Loucy (cell line): ENCODE measurements around the gene DIP2A.

Experiments
- H2AFZ ChIP-seq: fragments of 200-600 bp; sonication (generic); 2 replicates; pipeline ENCODE4 v1.6.0; 2016; ENCODE audit warnings: antibody characterized with exemption, mild to moderate bottlenecking, low read length, moderate library complexity
- H3F3A ChIP-seq: fragments of 200-600 bp; 2 replicates; pipeline ENCODE4 v1.6.0; 2016; ENCODE audit warnings: antibody characterized with exemption, low read depth, mild to moderate bottlenecking
- H3K27me3 ChIP-seq: fragments of 200-600 bp; sonication (generic); 2 replicates; pipeline ENCODE4 v1.6.1; 2014; ENCODE audit warnings: low read length, mild to moderate bottlenecking; ENCODE audit not compliant: insufficient read depth, poor library complexity, severe bottlenecking
- H3K36me3 ChIP-seq: fragments of 200-600 bp; sonication (generic); 2 replicates; pipeline ENCODE4 v1.6.1; 2016; ENCODE audit warnings: low read length; ENCODE audit not compliant: insufficient read depth
- H3K4me1 ChIP-seq: fragments of 200-600 bp; sonication (generic); 2 replicates; pipeline ENCODE4 v1.5.1; 2014; ENCODE audit warnings: low read length, mild to moderate bottlenecking; ENCODE audit not compliant: insufficient read depth, poor library complexity, severe bottlenecking
- H3K4me2 ChIP-seq: fragments of 200-600 bp; sonication (generic); 2 replicates; pipeline ENCODE4 v1.6.0; 2014; ENCODE audit warnings: antibody characterized with exemption, low read length, low read depth, mild to moderate bottlenecking; ENCODE audit not compliant: poor library complexity, severe bottlenecking
- H3K4me3 ChIP-seq: fragments of 200-600 bp; sonication (generic); 2 replicates; pipeline ENCODE4 v1.5.1; 2014; ENCODE audit warnings: low read length, mild to moderate bottlenecking, mixed read lengths; ENCODE audit not compliant: poor library complexity, severe bottlenecking
- H3K79me2 ChIP-seq: fragments of 200-600 bp; sonication (generic); 2 replicates; pipeline ENCODE4 v1.6.1; 2014; ENCODE audit warnings: low read length; ENCODE audit not compliant: insufficient read depth
- H3K9ac ChIP-seq: fragments of 200-600 bp; sonication (generic); 2 replicates; pipeline ENCODE4 v1.6.0; 2014; ENCODE audit warnings: mild to moderate bottlenecking, low read depth, low read length, moderate library complexity; ENCODE audit not compliant: poor library complexity, severe bottlenecking
- H3K9me2 ChIP-seq: fragments of 200-600 bp; sonication (generic); replicated peaks from 2 replicates; pipeline ENCODE4 v1.6.1; 2016; ENCODE audit warnings: low read depth, low read length, mixed read lengths
- H3K9me3 ChIP-seq: fragments of 200-600 bp; sonication (generic); 2 replicates; pipeline ENCODE4 v1.6.1; 2014; ENCODE audit warnings: mild to moderate bottlenecking, antibody characterized with exemption, low read length, low read depth; ENCODE audit not compliant: insufficient read depth
- H4K20me1 ChIP-seq: fragments of 200-600 bp; sonication (generic); 2 replicates; pipeline ENCODE4 v1.6.0; 2014; ENCODE audit warnings: antibody characterized with exemption, low read length, mild to moderate bottlenecking; ENCODE audit not compliant: insufficient read depth, poor library complexity, severe bottlenecking
- CTCF ChIP-seq: fragments of 200-600 bp; sonication (generic); conservative IDR thresholded peaks from 2 replicates; pipeline ENCODE4 v1.5.1; 2014; ENCODE audit warnings: mild to moderate bottlenecking, antibody characterized with exemption, low read length
- EZH2phosphoT487 ChIP-seq: fragments of 200-600 bp; IDR thresholded peaks from 2 replicates; pipeline ENCODE4 v1.6.1; 2018; ENCODE audit warnings: antibody characterized with exemption, mild to moderate bottlenecking, moderate library complexity, borderline replicate concordance

The DIP2A gene

DNA sequence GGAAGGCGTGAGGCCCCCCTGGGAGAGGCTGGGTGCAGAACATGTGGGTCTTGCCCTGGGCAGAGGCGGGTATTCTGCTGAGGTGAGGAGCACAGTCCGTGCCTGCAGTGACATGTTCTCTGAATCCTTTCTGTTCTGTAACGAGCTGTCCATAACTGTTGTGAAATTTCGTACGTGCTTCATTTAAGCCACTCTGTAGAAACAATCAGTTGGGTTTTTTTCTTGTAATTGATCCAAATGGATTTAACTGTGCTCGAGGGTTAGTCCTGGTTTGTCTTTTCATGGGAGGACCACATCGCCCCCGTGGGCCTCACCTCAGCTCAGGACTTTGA is 45.4 kb upstream of the DIP2A start:
- H3K4me3 ChIP-seq, result no peak overlapping the region
- no peaks in the 10 kb centered on the region for H3K79me2 ChIP-seq
- H4K20me1 ChIP-seq, result no peaks in the 10 kb centered on the region
- no peak overlapping the region for H3K4me2 ChIP-seq
- no peaks in the 10 kb centered on the region for H3K27me3 ChIP-seq
- H3K9ac ChIP-seq, result no peak overlapping the region
- no peaks in the 10 kb centered on the region for H3K4me1 ChIP-seq
- H3K36me3 ChIP-seq, result peaks cover 58% of the 10 kb centered on the region; the same call in 1 of the 2 replicates
- no peaks in the 10 kb centered on the region for H3K9me2 ChIP-seq
- H2AFZ ChIP-seq, result no peak overlapping the region
- no peaks in the 10 kb centered on the region for H3K9me3 ChIP-seq
- no peak for TF ChIP-seq CTCF
- no peak for TF ChIP-seq EZH2phosphoT487
- no peaks in the 10 kb centered on the region for H3F3A ChIP-seq

- TF ChIP-seq EZH2phosphoT487 (no peak), CTCF (no peak)
These were observed 43.8 kb upstream of the DIP2A start for GRCh38 chr21:46414965-46415275.

GRCh38 chr21:46416551-46416950 is 42.1 kb upstream of the DIP2A start:
- no peak overlapping the region for H3K4me2 ChIP-seq
- TF ChIP-seq EZH2phosphoT487 (no peak), CTCF (no peak)
- no peaks in the 10 kb centered on the region for H3K27me3 ChIP-seq
- H3K9me2 ChIP-seq, result no peaks in the 10 kb centered on the region
- no peak overlapping the region for H2AFZ ChIP-seq
- H3K9ac ChIP-seq, result no peak overlapping the region
- H3K9me3 ChIP-seq, result no peaks in the 10 kb centered on the region
- H4K20me1 ChIP-seq, result no peaks in the 10 kb centered on the region
- no peaks in the 10 kb centered on the region for H3K79me2 ChIP-seq
- peaks cover 59% of the 10 kb centered on the region; the same call in 1 of the 2 replicates for H3K36me3 ChIP-seq
- H3F3A ChIP-seq, result no peaks in the 10 kb centered on the region
- H3K4me1 ChIP-seq, result no peaks in the 10 kb centered on the region
- no peak overlapping the region for H3K4me3 ChIP-seq

More at GRCh38 chr21:46414965-46415275, 43.8 kb upstream of the DIP2A start:
- no peaks in the 10 kb centered on the region for H3K27me3 ChIP-seq
- no peaks in the 10 kb centered on the region for H3K4me1 ChIP-seq
- H3F3A ChIP-seq, result no peaks in the 10 kb centered on the region
- H3K9ac ChIP-seq, result no peak overlapping the region
- H4K20me1 ChIP-seq, result no peaks in the 10 kb centered on the region
- no peak overlapping the region for H3K4me3 ChIP-seq
- no peak overlapping the region for H3K4me2 ChIP-seq
- H2AFZ ChIP-seq, result no peak overlapping the region
- H3K79me2 ChIP-seq, result no peaks in the 10 kb centered on the region
- H3K36me3 ChIP-seq, result peaks cover 63% of the 10 kb centered on the region; the same call in 1 of the 2 replicates
- H3K9me3 ChIP-seq, result no peaks in the 10 kb centered on the region
- no peaks in the 10 kb centered on the region for H3K9me2 ChIP-seq
